Chondrocyte (in vitro differentiated cells): ENCODE results near the gene LBX2. TPM values are rescaled to one million over a fixed set of nuclear protein-coding genes. Genes with fewer than 3 reads are reported as not detected.
"Not testable (repeated sequence)": the region's sequence is repeated elsewhere in the genome, so short reads cannot be mapped to it uniquely, and the experiment has no call there.

Experiments
- DNase-seq: peaks from one replicate; pipeline ENCODE4 v3.0.0; 2021; ENCODE audit warnings: mixed read lengths, low spot score
- H3K27ac Mint-ChIP-seq: one replicate; pipeline ENCODE4 v1.8.0; 2021; ENCODE audit warnings: mild to moderate bottlenecking, moderate library complexity, mixed read lengths; ENCODE audit not compliant: unreplicated experiment
- H3K27me3 Mint-ChIP-seq: 2 replicates; pipeline ENCODE4 v1.8.0; 2021; ENCODE audit warnings: low read depth, mixed read lengths
- H3K36me3 Mint-ChIP-seq: 2 replicates; pipeline ENCODE4 v1.8.0; 2021; ENCODE audit warnings: low read depth, mixed read lengths
- H3K4me1 Mint-ChIP-seq: 2 replicates; pipeline ENCODE4 v1.8.0; 2021; ENCODE audit warnings: low read depth, mild to moderate bottlenecking, mixed read lengths
- H3K4me3 Mint-ChIP-seq: one replicate; pipeline ENCODE4 v1.8.0; 2021; ENCODE audit warnings: mild to moderate bottlenecking, moderate library complexity, mixed read lengths; ENCODE audit not compliant: unreplicated experiment
- H3K9me3 Mint-ChIP-seq: 2 replicates; pipeline ENCODE4 v1.8.0; 2021; ENCODE audit warnings: low read depth, mixed read lengths
- total RNA-seq: library from RNA; stranded (reverse); gene quantifications from 3 replicates; pipeline ENCODE4 v1.2.1, GENCODE V29; 2021
- TF ChIP-seq, protein P1 (sequence below): fragments of 200-600 bp; sonication (generic); IDR thresholded peaks from 2 replicates; pipeline ENCODE4 v1.5.0; 2021; ENCODE audit warnings: antibody characterized with exemption, mild to moderate bottlenecking, moderate library complexity

Gene LBX2
- total RNA-seq, 1 donor from 2014 or later = 2.3 TPM

GRCh38 chr2:74462786-74463105 lies 36.7 kb downstream of the LBX2 start:
- TF ChIP-seq, protein P1, sequence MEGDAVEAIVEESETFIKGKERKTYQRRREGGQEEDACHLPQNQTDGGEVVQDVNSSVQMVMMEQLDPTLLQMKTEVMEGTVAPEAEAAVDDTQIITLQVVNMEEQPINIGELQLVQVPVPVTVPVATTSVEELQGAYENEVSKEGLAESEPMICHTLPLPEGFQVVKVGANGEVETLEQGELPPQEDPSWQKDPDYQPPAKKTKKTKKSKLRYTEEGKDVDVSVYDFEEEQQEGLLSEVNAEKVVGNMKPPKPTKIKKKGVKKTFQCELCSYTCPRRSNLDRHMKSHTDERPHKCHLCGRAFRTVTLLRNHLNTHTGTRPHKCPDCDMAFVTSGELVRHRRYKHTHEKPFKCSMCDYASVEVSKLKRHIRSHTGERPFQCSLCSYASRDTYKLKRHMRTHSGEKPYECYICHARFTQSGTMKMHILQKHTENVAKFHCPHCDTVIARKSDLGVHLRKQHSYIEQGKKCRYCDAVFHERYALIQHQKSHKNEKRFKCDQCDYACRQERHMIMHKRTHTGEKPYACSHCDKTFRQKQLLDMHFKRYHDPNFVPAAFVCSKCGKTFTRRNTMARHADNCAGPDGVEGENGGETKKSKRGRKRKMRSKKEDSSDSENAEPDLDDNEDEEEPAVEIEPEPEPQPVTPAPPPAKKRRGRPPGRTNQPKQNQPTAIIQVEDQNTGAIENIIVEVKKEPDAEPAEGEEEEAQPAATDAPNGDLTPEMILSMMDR = no peak
- DNase-seq = no peak
- Mint-ChIP-seq H3K27ac (peak overlapping the region; percentile 54), H3K4me1 (peaks cover 45% of the 10 kb centered on the region), H3K27me3 (no peaks in the 10 kb centered on the region), H3K36me3 (peaks cover 2% of the 10 kb centered on the region), H3K4me3 (no peak overlapping the region), H3K9me3 (no peaks in the 10 kb centered on the region)

- H3K9me3 Mint-ChIP-seq = no peaks in the 10 kb centered on the region
- no peaks in the 10 kb centered on the region for H3K27me3 Mint-ChIP-seq
- H3K27ac Mint-ChIP-seq = peak overlapping the region; percentile 54
- peaks cover 46% of the 10 kb centered on the region for H3K4me1 Mint-ChIP-seq
- no peak overlapping the region for H3K4me3 Mint-ChIP-seq
- DNase-seq = no peak
- H3K36me3 Mint-ChIP-seq = peaks cover 2% of the 10 kb centered on the region
- TF ChIP-seq, protein P1 = no peak
Observed at GRCh38 chr2:74462054-74462785, 37.2 kb downstream of the LBX2 start.

DNA sequence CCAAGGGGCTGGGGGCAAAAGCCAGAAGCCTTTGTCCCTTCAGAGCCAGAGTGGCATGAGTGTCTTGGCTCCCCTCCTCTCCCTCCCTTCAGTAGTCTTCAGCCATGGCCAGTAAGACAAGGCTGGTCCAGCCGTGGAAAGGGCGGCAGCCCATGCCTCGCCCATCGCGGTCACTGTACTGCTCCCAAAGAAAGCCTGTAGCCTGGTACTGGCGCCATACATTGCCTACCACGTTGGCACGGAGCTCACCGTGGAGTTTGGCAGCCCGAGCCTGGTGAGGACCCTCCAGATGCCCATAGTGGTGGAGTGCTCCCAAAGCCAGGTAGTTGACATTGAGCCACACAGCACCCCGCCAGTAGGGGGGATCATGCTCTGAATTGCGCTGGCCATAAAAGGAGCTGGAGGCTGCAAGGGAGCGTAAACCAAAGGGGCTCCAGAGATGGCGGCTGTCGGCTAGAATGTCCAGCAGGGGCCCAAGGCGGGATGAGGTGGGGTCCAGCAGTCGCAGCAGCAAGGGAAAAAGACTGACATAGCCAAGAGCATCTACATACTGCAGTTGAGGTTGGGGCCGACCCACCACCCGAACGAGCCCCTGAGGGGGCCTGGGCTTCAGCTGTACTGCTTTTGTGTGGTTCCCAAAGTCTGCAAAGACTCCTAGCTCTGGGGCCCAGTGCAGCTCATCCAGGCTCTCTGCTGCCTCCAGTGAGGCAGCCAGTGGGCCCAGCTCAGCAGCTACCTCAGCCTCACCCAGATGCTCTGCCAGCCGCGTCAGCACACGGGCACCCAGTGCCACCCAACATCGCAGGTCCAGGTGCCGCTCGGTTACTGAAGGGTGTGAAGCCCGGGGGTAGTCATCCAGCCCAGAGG lies 38.0 kb downstream of the LBX2 start:
- peaks cover 54% of the 10 kb centered on the region for H3K4me1 Mint-ChIP-seq
- no peak overlapping the region for H3K4me3 Mint-ChIP-seq
- no peak overlapping the region for H3K27ac Mint-ChIP-seq
- peaks cover 2% of the 10 kb centered on the region for H3K36me3 Mint-ChIP-seq
- no peak for DNase-seq
- TF ChIP-seq, protein P1 = peak; percentile 37
- H3K9me3 Mint-ChIP-seq = no peaks in the 10 kb centered on the region
- H3K27me3 Mint-ChIP-seq = no peaks in the 10 kb centered on the region

DNA sequence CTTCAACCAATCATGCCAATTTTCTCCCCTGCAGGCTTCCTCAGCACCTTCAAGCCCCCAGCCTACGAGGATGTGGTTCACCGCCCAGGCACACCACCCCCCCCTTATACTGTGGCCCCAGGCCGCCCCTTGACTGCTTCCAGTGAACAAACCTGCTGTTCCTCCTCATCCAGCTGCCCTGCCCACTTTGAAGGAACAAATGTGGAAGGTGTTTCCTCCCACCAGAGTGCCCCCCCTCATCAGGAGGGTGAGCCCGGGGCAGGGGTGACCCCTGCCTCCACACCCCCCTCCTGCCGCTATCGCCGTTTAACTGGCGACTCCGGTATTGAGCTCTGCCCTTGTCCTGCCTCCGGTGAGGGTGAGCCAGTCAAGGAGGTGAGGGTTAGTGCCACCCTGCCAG lies 39.2 kb downstream of the LBX2 start:
- H3K9me3 Mint-ChIP-seq, DNase-seq, H3K36me3 Mint-ChIP-seq, H3K27me3 Mint-ChIP-seq: not testable (repeated sequence)
- peaks cover 57% of the 10 kb centered on the region for H3K4me1 Mint-ChIP-seq
- peak overlapping the region; percentile 97 for H3K27ac Mint-ChIP-seq
- peak overlapping the region; percentile 89 for H3K4me3 Mint-ChIP-seq

- not testable (repeated sequence) for H3K36me3 Mint-ChIP-seq, H3K9me3 Mint-ChIP-seq, H3K27me3 Mint-ChIP-seq, DNase-seq
- Mint-ChIP-seq H3K27ac (peak overlapping the region; percentile 97), H3K4me1 (peaks cover 62% of the 10 kb centered on the region), H3K4me3 (peak overlapping the region; percentile 89)
Observed at GRCh38 chr2:74459503-74460118, 39.8 kb downstream of the LBX2 start.

- no peak for DNase-seq
- peaks cover 62% of the 10 kb centered on the region for H3K4me1 Mint-ChIP-seq
- H3K27ac Mint-ChIP-seq = peak overlapping the region; percentile 97
Observed at GRCh38 chr2:74458938-74459363, 40.5 kb downstream of the LBX2 start.

More at GRCh38 chr2:74458938-74459363, 40.5 kb downstream of the LBX2 start:
- H3K36me3 Mint-ChIP-seq = peaks cover 2% of the 10 kb centered on the region
- no peaks in the 10 kb centered on the region for H3K27me3 Mint-ChIP-seq
- no peaks in the 10 kb centered on the region for H3K9me3 Mint-ChIP-seq
- H3K4me3 Mint-ChIP-seq = peak overlapping the region; percentile 89
- TF ChIP-seq, protein P1 = no peak
